ENCODE data around the gene ZNF326. TPM values are rescaled to one million over a fixed set of nuclear protein-coding genes. Genes with fewer than 3 reads are reported as not detected.
"Not testable (repeated sequence)": the region's sequence is repeated elsewhere in the genome, so short reads cannot be mapped to it uniquely, and the experiment has no call there.

Gene ZNF326
- total RNA-seq, 1 donor from 2014 or later: 22.6 TPM

DNA sequence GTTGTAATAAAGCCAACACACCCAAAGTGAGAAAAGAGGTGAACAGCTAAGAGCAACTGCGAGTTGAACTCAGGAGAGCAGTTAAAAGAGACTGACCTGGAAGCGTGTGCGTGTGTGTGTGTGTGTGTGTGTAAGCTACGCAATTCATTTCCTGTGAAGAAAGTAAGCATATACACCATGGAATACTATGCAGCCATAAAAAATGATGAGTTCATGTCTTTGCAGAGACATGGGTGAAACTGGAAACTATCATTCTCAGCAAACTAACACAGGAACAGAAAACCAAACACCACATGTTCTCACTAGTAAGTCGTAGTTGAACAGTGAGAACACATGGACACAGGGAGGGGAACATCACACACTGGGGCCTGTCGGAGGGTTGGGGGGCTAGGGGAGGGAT is 69.2 kb downstream of the ZNF326 start:
- intact Hi-C loops (cut with micrococcal nuclease): not testable (repeated sequence)

DNA sequence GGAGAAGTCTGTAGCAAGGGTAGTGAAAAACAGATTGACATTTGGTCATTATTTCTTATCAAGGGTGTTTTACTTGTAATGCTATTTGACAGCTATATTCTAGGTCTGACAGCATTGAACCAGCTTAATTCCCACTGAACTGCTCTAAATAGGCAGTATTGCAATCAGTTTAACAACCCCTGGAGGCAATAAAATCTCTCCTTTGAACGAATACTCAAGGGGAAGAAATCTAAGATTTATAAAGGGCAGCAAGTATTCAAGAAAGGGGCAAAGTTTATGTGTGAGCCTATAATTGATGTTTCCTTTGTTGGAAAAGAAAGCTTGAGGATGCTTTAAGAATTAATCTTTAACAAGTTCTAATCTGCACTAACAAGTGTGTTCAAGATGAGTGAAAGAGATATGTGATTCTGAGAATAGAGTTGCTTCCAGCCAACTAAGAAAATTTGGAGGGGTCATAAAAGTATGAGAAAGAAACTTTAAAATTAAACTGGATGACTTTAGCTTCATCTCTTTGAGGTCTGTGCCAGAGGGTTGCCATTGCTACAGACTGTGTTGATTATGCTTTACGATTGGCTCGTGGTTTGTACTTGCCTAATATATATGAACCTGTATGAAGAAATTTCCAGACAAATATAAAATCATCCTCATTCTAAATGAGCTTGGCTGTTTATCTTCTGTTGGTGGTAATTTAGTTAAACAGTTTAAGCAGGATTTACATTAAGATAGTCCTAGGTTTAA is 72.5 kb downstream of the ZNF326 start:
- intact Hi-C loops (cut with micrococcal nuclease): no loop called here

DNA sequence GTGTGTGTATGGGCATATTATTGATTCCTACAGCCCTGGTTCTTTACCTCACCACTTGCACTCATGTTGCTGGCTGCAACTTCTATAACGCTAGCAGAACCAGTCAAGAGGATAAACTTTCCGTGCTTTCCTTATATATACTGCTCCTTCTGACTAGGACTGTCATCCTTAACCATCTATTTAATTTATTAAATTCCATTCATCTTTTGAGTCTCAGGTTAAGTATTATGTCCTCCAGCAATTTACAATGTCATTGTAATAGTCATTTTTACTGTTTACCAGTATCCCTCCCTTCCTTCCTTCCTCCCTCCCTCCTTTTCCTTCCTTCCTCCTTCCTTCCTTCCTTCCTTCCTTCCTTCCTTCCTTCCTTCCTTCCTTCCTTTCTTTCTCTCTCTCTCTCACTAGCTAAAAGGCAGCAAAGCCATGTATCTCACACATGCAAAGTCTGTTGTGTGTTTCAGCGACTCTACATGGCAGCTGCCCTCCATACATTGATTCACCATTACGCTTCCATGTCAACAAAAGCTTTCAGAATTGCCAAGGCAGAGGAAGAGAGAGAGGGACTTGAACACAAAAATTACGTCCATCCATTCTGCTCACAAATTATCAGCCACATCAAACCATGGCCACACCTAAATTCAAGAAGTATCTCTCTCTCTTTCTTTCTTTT is 73.8 kb downstream of the ZNF326 start:
- intact Hi-C loops (cut with micrococcal nuclease): no loop called here

DNA sequence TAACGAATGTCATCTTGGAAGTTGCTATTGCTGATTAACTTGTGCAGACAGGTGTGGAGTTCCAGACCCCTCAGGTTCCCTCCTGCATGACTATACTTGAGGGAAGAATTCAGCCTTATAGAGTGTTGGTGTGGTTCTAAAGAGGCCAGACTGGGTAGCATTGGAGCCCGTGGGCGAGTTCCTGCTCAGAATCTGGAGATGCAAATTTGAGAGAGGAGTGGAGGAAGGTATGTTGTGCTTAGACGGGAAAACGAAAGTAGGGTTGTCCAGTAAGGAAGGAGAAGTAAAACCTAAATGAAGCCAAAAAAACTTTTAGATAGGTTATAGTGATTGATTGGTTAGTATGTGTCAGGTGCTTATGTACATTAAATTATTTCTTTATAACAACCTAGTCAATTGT is 79.2 kb downstream of the ZNF326 start:
- intact Hi-C loops (cut with micrococcal nuclease): no loop called here

DNA sequence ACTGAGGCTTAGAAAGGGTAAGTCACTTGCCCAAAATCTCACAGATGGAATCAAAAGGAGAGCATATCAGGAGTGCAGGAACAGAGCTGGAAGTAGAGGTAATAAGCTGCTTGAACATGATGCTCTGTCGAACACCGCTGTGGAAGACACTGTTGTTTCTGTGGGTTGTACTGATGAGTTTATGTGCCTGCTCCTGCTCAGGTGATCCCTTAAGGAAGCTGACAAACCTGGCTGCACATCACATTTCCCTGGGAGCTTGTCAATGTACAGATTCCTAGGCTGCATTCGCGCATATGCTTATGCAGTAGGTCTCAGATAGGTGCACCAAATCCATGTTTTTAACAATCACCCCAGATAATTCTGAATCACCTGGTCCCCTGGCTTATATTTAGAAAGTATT is 79.7 kb downstream of the ZNF326 start:
- intact Hi-C loops (cut with micrococcal nuclease): no loop called here

DNA sequence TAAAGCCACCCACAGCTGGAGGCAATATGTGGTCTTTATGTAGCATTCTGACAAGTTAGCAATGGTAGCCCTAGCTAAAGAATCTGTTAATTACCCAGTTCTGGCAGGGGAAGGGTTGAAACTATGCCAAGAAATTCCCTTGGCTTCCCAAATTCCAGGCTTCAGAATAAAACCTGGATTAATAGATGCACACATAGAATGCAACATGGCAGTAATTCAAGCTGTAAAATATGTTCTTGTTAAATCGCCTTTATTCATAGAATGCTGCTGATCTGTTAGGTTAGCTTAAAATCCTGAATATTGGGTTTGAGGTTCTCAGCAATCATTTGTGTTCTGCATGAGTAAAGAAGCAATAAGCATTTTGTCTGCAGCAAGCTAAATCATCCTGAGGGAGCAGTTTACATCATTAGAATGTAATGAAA is 80.1 kb downstream of the ZNF326 start:
- intact Hi-C loops (cut with micrococcal nuclease): no loop called here

DNA sequence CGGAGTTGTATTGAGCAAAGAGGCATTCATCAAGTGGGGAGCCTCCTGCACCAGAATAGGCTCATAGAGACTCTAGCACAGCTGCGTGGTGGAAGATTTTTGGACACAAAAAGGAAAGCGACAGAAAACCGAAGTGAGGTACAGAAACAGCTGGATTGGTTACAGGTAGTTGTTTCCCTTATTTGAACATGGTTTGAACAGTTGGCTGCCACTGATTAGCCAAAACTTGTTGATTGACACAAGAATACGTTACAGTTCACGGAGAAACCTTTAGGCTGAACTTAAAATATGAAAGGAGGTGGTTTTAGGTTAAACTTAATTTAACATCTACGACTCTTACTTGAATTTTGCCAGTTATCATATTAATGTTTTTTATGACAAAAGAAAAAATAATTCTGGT is 89.1 kb downstream of the ZNF326 start:
- intact Hi-C loops (cut with micrococcal nuclease): no loop called here

Other genes with a start within 250 kb of the ZNF326 start
- 34.4 and 36.2 TPM in 2 replicates for gene LRRC8D, start 174.1 kb upstream of the ZNF326 start, total RNA-seq

All from T-helper 1 cell treated with Interleukin-12 subunit alpha and Interleukin-12 subunit beta and Interleukin-4 antibody, amounts not matched to agents 30 ng/mL and 1 ng/mL, for 36 hours (primary cell).